ENCODE measurements around the gene DGKI.

The DGKI gene

DNA sequence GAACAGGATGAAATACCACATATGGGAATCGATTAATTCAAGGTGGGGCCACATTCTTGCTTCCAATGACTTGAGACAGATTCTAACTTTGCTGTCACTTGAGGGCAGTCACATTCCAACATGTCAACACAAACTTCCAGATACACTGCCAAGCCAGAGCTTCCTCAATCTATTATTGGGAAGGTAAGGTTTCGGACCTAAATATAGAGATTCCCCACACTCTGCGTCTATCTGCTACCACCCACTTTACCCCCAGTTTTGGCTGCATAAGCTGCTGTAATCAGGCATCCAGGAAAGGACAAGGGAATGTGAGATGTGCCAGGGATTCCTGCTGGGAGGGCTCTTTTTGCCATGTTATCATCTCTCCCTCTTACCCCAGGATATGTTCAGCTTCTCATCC is 20.5 kb upstream of the DGKI start:
- TF ChIP-seq, protein P1, sequence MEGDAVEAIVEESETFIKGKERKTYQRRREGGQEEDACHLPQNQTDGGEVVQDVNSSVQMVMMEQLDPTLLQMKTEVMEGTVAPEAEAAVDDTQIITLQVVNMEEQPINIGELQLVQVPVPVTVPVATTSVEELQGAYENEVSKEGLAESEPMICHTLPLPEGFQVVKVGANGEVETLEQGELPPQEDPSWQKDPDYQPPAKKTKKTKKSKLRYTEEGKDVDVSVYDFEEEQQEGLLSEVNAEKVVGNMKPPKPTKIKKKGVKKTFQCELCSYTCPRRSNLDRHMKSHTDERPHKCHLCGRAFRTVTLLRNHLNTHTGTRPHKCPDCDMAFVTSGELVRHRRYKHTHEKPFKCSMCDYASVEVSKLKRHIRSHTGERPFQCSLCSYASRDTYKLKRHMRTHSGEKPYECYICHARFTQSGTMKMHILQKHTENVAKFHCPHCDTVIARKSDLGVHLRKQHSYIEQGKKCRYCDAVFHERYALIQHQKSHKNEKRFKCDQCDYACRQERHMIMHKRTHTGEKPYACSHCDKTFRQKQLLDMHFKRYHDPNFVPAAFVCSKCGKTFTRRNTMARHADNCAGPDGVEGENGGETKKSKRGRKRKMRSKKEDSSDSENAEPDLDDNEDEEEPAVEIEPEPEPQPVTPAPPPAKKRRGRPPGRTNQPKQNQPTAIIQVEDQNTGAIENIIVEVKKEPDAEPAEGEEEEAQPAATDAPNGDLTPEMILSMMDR (IDR thresholded peaks at IDR 0.05; ENCODE audit: borderline replicate concordance, control extremely low read depth, extremely low read depth, insufficient read depth, missing control alignments), result no peak
- DNase-seq (ENCODE audit: low spot score), result no peak
- in situ Hi-C loops (cut with MboI; ENCODE audit: low sequenced_read_pairs, unreplicated experiment), result no loop called here

DNA sequence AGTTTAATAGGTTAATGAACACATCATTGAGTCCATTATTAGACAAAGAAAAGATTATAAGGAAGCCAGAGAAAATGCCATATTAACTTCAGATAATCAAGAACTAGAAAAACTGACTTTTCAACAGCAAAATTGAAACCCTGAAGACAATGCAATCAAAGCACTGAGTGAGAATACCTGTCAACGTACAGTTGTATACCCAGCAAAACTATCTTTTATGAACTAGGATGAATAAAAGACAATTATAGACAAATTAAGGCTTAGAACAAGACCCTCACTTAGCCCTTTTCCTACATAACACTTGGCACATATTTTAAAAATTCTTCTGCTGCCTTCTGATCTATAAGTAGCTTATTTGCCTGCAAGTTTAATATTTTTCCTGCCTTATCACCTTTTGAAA is 19.0 kb upstream of the DGKI start:
- TF ChIP-seq, protein P1 (IDR thresholded peaks at IDR 0.05; ENCODE audit: borderline replicate concordance, control extremely low read depth, extremely low read depth, insufficient read depth, missing control alignments), result no peak
- in situ Hi-C loops (cut with MboI; ENCODE audit: low sequenced_read_pairs, unreplicated experiment), result no loop called here
- no peak for DNase-seq (ENCODE audit: low spot score)

DNA sequence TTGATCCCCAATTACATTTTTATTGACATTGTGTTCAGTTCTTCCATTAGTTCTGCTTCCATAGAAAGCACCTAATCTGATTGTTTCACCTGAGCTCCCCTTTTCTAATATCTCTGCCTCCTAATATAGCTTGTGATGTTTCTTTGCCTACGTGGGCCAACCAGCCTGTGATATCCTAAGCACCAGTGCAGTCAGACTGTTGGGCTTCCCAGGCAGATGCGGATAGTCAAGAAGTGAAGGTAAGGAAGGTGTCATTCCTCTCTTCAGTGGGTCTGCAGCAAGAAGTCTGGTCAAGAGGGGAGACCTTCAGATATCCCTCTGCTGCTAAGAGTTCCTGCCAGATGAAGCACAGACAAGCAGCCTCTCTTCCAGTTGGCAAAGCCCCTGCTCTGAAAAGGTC is 16.2 kb upstream of the DGKI start:
- in situ Hi-C loops (cut with MboI; ENCODE audit: low sequenced_read_pairs, unreplicated experiment), result no loop called here
- TF ChIP-seq, protein P1 (IDR thresholded peaks at IDR 0.05; ENCODE audit: borderline replicate concordance, control extremely low read depth, extremely low read depth, insufficient read depth, missing control alignments), result no peak
- DNase-seq (ENCODE audit: low spot score), result no peak

DNA sequence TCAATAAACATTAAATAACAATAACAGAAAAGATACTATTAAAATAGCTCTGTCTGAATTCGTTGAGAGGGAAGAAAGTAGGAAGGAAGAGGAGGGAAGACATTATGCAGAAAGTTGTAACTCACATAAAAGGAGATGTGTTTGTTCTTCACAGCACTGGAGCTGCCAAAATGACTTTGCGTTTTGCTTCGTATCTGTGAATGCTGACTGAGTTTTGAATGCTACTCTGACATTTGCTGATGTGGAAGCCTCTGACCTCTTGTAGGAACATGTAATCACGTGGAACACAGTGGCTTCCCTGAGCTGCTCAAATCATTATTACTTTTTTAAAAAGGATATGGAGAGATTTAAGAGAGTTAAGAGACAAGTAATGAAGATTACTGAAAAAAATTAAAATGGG is 15.6 kb upstream of the DGKI start:
- TF ChIP-seq, protein P1 (IDR thresholded peaks at IDR 0.05; ENCODE audit: borderline replicate concordance, control extremely low read depth, extremely low read depth, insufficient read depth, missing control alignments), result no peak
- in situ Hi-C loops (cut with MboI; ENCODE audit: low sequenced_read_pairs, unreplicated experiment), result no loop called here
- DNase-seq (ENCODE audit: low spot score), result no peak

DNA sequence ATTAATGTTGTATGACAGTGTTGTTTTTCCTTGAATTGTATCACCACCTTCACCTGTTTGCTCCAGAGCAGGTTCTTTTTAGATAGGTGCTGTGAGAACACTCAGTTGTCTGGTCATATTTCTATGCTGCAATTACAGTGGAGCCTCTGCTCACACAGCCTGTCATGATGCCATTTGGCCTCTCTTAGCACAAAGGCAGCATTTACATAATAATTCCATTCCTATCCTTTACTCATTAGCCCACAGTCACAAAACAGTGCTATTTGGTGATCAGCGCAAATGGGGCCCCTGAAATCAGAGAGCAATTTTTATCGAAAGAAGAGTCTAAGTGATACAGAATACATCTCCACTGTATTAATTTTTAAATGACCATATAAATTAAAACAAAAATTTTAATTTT is 13.8 kb upstream of the DGKI start:
- in situ Hi-C loops (cut with MboI; ENCODE audit: low sequenced_read_pairs, unreplicated experiment), result no loop called here
- TF ChIP-seq, protein P1 (IDR thresholded peaks at IDR 0.05; ENCODE audit: borderline replicate concordance, control extremely low read depth, extremely low read depth, insufficient read depth, missing control alignments), result no peak
- DNase-seq (ENCODE audit: low spot score), result no peak

DNA sequence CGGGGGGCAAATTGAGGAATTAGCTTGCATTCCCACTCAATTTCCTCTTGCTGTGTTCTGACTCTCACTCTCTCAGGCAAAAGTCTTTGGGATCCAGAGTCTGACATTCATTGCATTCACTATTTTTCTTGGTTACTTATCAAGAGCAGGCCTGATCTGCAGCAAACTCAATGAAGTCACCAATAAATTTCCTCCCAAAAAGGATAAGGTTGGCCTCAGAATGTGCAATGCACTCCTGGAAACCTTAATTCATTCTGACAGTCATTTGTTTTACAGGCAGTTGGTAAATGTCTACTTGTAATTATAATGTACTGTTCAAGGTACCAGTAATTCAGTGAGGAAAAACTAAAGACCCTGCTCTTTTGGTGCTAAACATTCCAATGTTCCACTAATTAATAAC is 6.3 kb upstream of the DGKI start:
- DNase-seq (ENCODE audit: low spot score), result no peak

More for the DNA sequence above, 6.3 kb upstream of the DGKI start:
- TF ChIP-seq, protein P1 (IDR thresholded peaks at IDR 0.05; ENCODE audit: borderline replicate concordance, control extremely low read depth, extremely low read depth, insufficient read depth, missing control alignments), result no peak
- in situ Hi-C loops (cut with MboI; ENCODE audit: low sequenced_read_pairs, unreplicated experiment), result no loop called here

Data from GM13976 (cell line).